GM12864 (cell line): ENCODE data around the gene KLK12.

Experiments used
- DNase-seq: peaks from one replicate; pipeline ENCODE4 v3.0.0-alpha.2; 2011; ENCODE audit warnings: low read depth
- H3K4me3 ChIP-seq: 2 replicates; pipeline ENCODE4 v1.5.1; 2011; ENCODE audit warnings: mild to moderate bottlenecking, low read depth, low read length, control low read depth
- CTCF ChIP-seq: IDR thresholded peaks from 2 replicates; pipeline ENCODE4 v1.5.1; 2011; ENCODE audit warnings: low read depth, mild to moderate bottlenecking, moderate library complexity, low read length, control low read depth, inconsistent platforms; ENCODE audit errors: missing control alignments

The KLK12 gene

GRCh38 chr19:51055866-51056265, 21.1 kb upstream of the KLK12 start:
- no peak overlapping the region for H3K4me3 ChIP-seq
- TF ChIP-seq CTCF: no peak

GRCh38 chr19:51047031-51047335, 12.2 kb upstream of the KLK12 start:
- DNase-seq: no peak
- TF ChIP-seq CTCF: no peak
- no peak overlapping the region for H3K4me3 ChIP-seq

More at GRCh38 chr19:51055866-51056265, 21.1 kb upstream of the KLK12 start:
- DNase-seq: no peak

GRCh38 chr19:51044327-51044726, 9.5 kb upstream of the KLK12 start:
- DNase-seq: no peak
- no peak for TF ChIP-seq CTCF
- no peak overlapping the region for H3K4me3 ChIP-seq

GRCh38 chr19:51043497-51043896, 8.7 kb upstream of the KLK12 start:
- no peak overlapping the region for H3K4me3 ChIP-seq
- TF ChIP-seq CTCF: no peak
- no peak for DNase-seq

GRCh38 chr19:51040151-51040550, 5.3 kb upstream of the KLK12 start:
- DNase-seq: no peak
- H3K4me3 ChIP-seq: no peak overlapping the region
- no peak for TF ChIP-seq CTCF

GRCh38 chr19:51036519-51036918, 1.7 kb upstream of the KLK12 start:
- DNase-seq: no peak
- TF ChIP-seq CTCF: no peak
- no peak overlapping the region for H3K4me3 ChIP-seq

GRCh38 chr19:51031880-51032225, 2.9 kb downstream of the KLK12 start:
- H3K4me3 ChIP-seq: no peak overlapping the region
- no peak for DNase-seq
- TF ChIP-seq CTCF: no peak
